Stomach (tissue), 9 donors: ENCODE results near the gene DSTYK. TPM values are rescaled to one million over a fixed set of nuclear protein-coding genes. Genes with fewer than 3 reads are reported as not detected.

ENCODE experiments used
- DNase-seq, 2 donors: peaks; one replicate each; pipeline versions ENCODE4 v3.0.0 to v3.0.0-alpha.2; 2013 to 2019
- H3K27ac ChIP-seq, 5 donors: fragments of 200-600 bp in 4 of 5; sonication (generic) in 4 of 5; one replicate each; pipeline ENCODE4 v1.5.1; 2013 to 2019; ENCODE audit warnings: mild to moderate bottlenecking in 1 of 5, moderate library complexity in 1 of 5
- H3K27me3 ChIP-seq, 3 donors: fragments of 200-600 bp; sonication (generic); one replicate each; pipeline ENCODE4 v1.5.1; 2017 to 2019; ENCODE audit warnings: mixed run types in 1 of 3
- H3K36me3 ChIP-seq, 4 donors: fragments of 200-600 bp; sonication (generic); 1 replicate in 3 of 4; 2 replicates in 1 of 4; pipeline ENCODE4 v1.5.1; 2016 to 2019
- H3K4me1 ChIP-seq, 4 donors: fragments of 200-600 bp; sonication (generic); one replicate each; pipeline ENCODE4 v1.5.1; 2016 to 2019
- H3K4me3 ChIP-seq, 4 donors: fragments of 200-600 bp; sonication (generic) in 3 of 4; one replicate each; pipeline ENCODE4 v1.5.1; 2016 to 2019; ENCODE audit warnings: mild to moderate bottlenecking in 1 of 4
- H3K9me3 ChIP-seq, 4 donors: fragments of 200-600 bp; sonication (generic); one replicate each; pipeline ENCODE4 v1.5.1; 2016 to 2019
- CTCF ChIP-seq, 7 experiments: fragments of 450-650 bp in 4 of 7; fragments of 200-600 bp in 3 of 7; sonication (generic) in 3 of 7; IDR thresholded peaks; one replicate each; pipeline ENCODE4 v1.5.1; 2016 to 2019; ENCODE audit warnings: antibody characterized with exemption in 7 of 7, control low read depth in 2 of 7, mild to moderate bottlenecking in 1 of 7
- EP300 ChIP-seq: sonication (generic); formaldehyde crosslinking; IDR thresholded peaks from one replicate; pipeline ENCODE4 v1.6.1; 2017; ENCODE audit warnings: antibody characterized with exemption
- POLR2A ChIP-seq, 4 donors: fragments of 450-650 bp; IDR thresholded peaks; one replicate each; pipeline ENCODE4 v1.6.1; 2016; ENCODE audit warnings: antibody characterized with exemption in 4 of 4, control low read depth in 2 of 4, mild to moderate bottlenecking in 1 of 4, moderate library complexity in 1 of 4
- POLR2AphosphoS5 ChIP-seq, 3 donors: sonication (generic); formaldehyde crosslinking; IDR thresholded peaks; one replicate each; pipeline ENCODE4 v1.6.1; 2016; ENCODE audit warnings: antibody characterized with exemption in 3 of 3
- WGBS, 5 donors: extraction: QIAGEN DNeasy Blood & Tissue Kit in 3 of 5; methylation state at CpG; one replicate each; pipeline versions ENCODE4 v1.1.5 to v1.1.7; 2013 to 2018; 5-methylcytosine and 5-hydroxymethylcytosine counted together
- intact Hi-C: fragments of 100-400 bp; cut with DNase I; formaldehyde crosslinking; loops from one replicate; pipeline ENCODE4 v1.15.1; 2023; ENCODE audit warnings: low total_unique reads
- polyA plus RNA-seq, 3 donors: library from polyadenylated mRNA; stranded (reverse); fragments of 200-250 nt; gene quantifications; one replicate each; pipeline ENCODE4 v1.2.3, GENCODE V29; 2013
- total RNA-seq, 5 donors: library from RNA; depleted of rRNA; stranded (reverse); fragments of >200 nt; gene quantifications; one replicate each; pipeline versions ENCODE4 v1.1.0 to v1.2.3, GENCODE V29; 2014 to 2016
- donor health status: healthy with polysubstance abuse.
- donor health status: Bipolar disorder and iron deficiency.
- donor health status: healthy.

DSTYK gene
- total and polyA plus RNA-seq, 8 donors, result 2.4 to 15.2 (median 3.4) TPM

- no peak for TF ChIP-seq EP300
- H3K4me1 ChIP-seq, result peaks cover 16 to 29% (median 22%) of the 10 kb centered on the region in 4 donors
- H3K4me3 ChIP-seq, result no peak overlapping the region
- H3K27me3 ChIP-seq, result no peaks in the 10 kb centered on the region
- H3K36me3 ChIP-seq, result no peaks in the 10 kb centered on the region
- H3K9me3 ChIP-seq, result no peaks in the 10 kb centered on the region
- H3K27ac ChIP-seq, result no peak overlapping the region
- intact Hi-C loops, result loop anchor here (10.0 kb wide), 1 partner anchor 130 kb away; no protein-coding TSS in a partner anchor
- no peak for DNase-seq
- WGBS, 5 donors, result 83 to 88% (median 87%) methylated on average over 7 of the region's 7 CpGs
These were observed 86.8 kb downstream of the DSTYK start for GRCh38 chr1:205124726-205125125.

- TF ChIP-seq CTCF (IDR thresholded peaks at IDR 0.05), result peak in 2 of 7 experiments; percentile 2
- no peak for TF ChIP-seq POLR2A (IDR thresholded peaks at IDR 0.05)
- 9 to 24% (median 14%) methylated on average over 9 of the region's 9 CpGs for WGBS, 5 donors
- Histone ChIP-seq H3K27ac (peak overlapping the region; percentile 89 to 97 (median 94)), H3K27me3 (no peaks in the 10 kb centered on the region), H3K4me1 (peaks cover 16 to 43% (median 31%) of the 10 kb centered on the region in 4 donors), H3K4me3 (peak overlapping the region; percentile 84 to 97 (median 96)), H3K36me3 (peaks cover 0 to 21% (median 17%) of the 10 kb centered on the region in 4 donors), H3K9me3 (no peaks in the 10 kb centered on the region)
- intact Hi-C loops, result loop anchor here (10.0 kb wide), 1 partner anchor 132 kb away; no protein-coding TSS in a partner anchor
- DNase-seq, result no peak
These were observed 89.0 kb downstream of the DSTYK start for GRCh38 chr1:205122489-205122882.

- DNase-seq, result peak; percentile 96 to 98
- TF ChIP-seq POLR2AphosphoS5 (IDR thresholded peaks at IDR 0.05) (peak; percentile 77 to 83 (median 79)), EP300 (no peak), POLR2A (IDR thresholded peaks at IDR 0.05) (peak in 1 of 4 donors; percentile 33), CTCF (IDR thresholded peaks at IDR 0.05) (peak in 5 of 7 experiments; percentile 32 to 65 (median 44))
- Histone ChIP-seq H3K27me3 (no peaks in the 10 kb centered on the region), H3K36me3 (peaks cover 0 to 27% (median 23%) of the 10 kb centered on the region in 4 donors), H3K9me3 (no peaks in the 10 kb centered on the region), H3K27ac (peak within 1 kb of the TSS; percentile 89 to 97 (median 94)), H3K4me3 (peak within 1 kb of the TSS; percentile 84 to 97 (median 96)), H3K4me1 (peaks cover 16 to 43% (median 31%) of the 10 kb centered on the region in 4 donors)
- intact Hi-C loops, result loop anchor here (10.0 kb wide), 1 partner anchor 133 kb away; no protein-coding TSS in a partner anchor
- WGBS, 5 donors, result 0% methylated on average over 41 to 46 of the region's 46 CpGs
These were observed 89.6 kb downstream of the DSTYK start, which contains the start of gene RBBP5 for GRCh38 chr1:205121660-205122488. Gene RBBP5, minus strand, starts transcription at chr1:205121978. Its CDS starts 105 bp downstream, at chr1:205121873.

GRCh38 chr1:205118752-205119151 lies 92.8 kb downstream of the DSTYK start:
- H3K4me1 ChIP-seq, result peaks cover 16 to 43% (median 31%) of the 10 kb centered on the region in 4 donors
- peaks cover 6 to 55% (median 49%) of the 10 kb centered on the region in 4 donors for H3K36me3 ChIP-seq
- H3K4me3 ChIP-seq, result no peak overlapping the region
- no peaks in the 10 kb centered on the region for H3K9me3 ChIP-seq
- TF ChIP-seq POLR2A (IDR thresholded peaks at IDR 0.05), result no peak
- 73 to 87% (median 79%) methylated on average over 2 of the region's 2 CpGs for WGBS, 5 donors
- DNase-seq, result no peak
- no peak overlapping the region for H3K27ac ChIP-seq
- no peaks in the 10 kb centered on the region for H3K27me3 ChIP-seq
- intact Hi-C loops, result no loop called here

GRCh38 chr1:205111354-205111753 lies 100.1 kb downstream of the DSTYK start:
- intact Hi-C loops, result no loop called here

More at GRCh38 chr1:205111354-205111753, 100.1 kb downstream of the DSTYK start:
- no peaks in the 10 kb centered on the region for H3K4me1 ChIP-seq
- H3K27me3 ChIP-seq, result no peaks in the 10 kb centered on the region
- TF ChIP-seq POLR2AphosphoS5 (IDR thresholded peaks at IDR 0.05), result no peak
- no peak for TF ChIP-seq EP300
- TF ChIP-seq POLR2A (IDR thresholded peaks at IDR 0.05), result no peak
- no peak for TF ChIP-seq CTCF (IDR thresholded peaks at IDR 0.05)
- peaks cover 12 to 95% (median 92%) of the 10 kb centered on the region in 4 donors for H3K36me3 ChIP-seq
- DNase-seq, result no peak
- no peak overlapping the region for H3K27ac ChIP-seq
- no peaks in the 10 kb centered on the region for H3K9me3 ChIP-seq
- no peak overlapping the region for H3K4me3 ChIP-seq
